Progenitor cell of endocrine pancreas (in vitro differentiated cells): ENCODE results near the gene CLSTN2. TPM values are rescaled to one million over a fixed set of nuclear protein-coding genes. Genes with fewer than 3 reads are reported as not detected.

Experiments
- DNase-seq: peaks from one replicate; pipeline ENCODE4 v3.0.0; 2021; ENCODE audit warnings: low spot score; ENCODE audit not compliant: unreplicated experiment
- H3K27ac Mint-ChIP-seq: 2 replicates; pipeline ENCODE4 v1.8.0; 2021; ENCODE audit warnings: mild to moderate bottlenecking, moderate library complexity, mixed read lengths
- H3K27me3 Mint-ChIP-seq: 2 replicates; pipeline ENCODE4 v1.8.0; 2021; ENCODE audit warnings: mixed read lengths
- H3K36me3 Mint-ChIP-seq: 2 replicates; pipeline ENCODE4 v1.8.0; 2022; ENCODE audit warnings: mixed read lengths; ENCODE audit not compliant: insufficient read depth
- H3K4me1 Mint-ChIP-seq: 2 replicates; pipeline ENCODE4 v1.8.0; 2021; ENCODE audit warnings: low read depth, mixed read lengths
- H3K4me3 Mint-ChIP-seq: 2 replicates; pipeline ENCODE4 v1.8.0; 2021; ENCODE audit warnings: low read depth, mild to moderate bottlenecking, moderate library complexity, mixed read lengths
- H3K9me3 Mint-ChIP-seq: 2 replicates; pipeline ENCODE4 v1.8.0; 2021; ENCODE audit warnings: low read depth, mixed read lengths
- CTCF ChIP-seq: fragments of 200-600 bp; sonication (generic); IDR thresholded peaks from one replicate; pipeline ENCODE4 v1.5.0; 2021; ENCODE audit warnings: antibody characterized with exemption, mild to moderate bottlenecking; ENCODE audit not compliant: unreplicated experiment
- total RNA-seq: library from RNA; stranded (reverse); gene quantifications from 2 replicates; pipeline ENCODE4 v1.2.1, GENCODE V29; 2021

Gene CLSTN2
- total RNA-seq, 1 donor from 2014 or later: 2.8 TPM

- TF ChIP-seq CTCF: no peak
- Mint-ChIP-seq H3K27ac (no peak overlapping the region), H3K36me3 (no peaks in the 10 kb centered on the region), H3K27me3 (peaks cover 11% of the 10 kb centered on the region), H3K4me3 (no peak overlapping the region), H3K4me1 (no peaks in the 10 kb centered on the region), H3K9me3 (no peaks in the 10 kb centered on the region)
- DNase-seq: no peak
These were observed 508.1 kb downstream of the CLSTN2 start for GRCh38 chr3:140443073-140443472.

- Mint-ChIP-seq H3K9me3 (no peaks in the 10 kb centered on the region), H3K36me3 (no peaks in the 10 kb centered on the region), H3K27me3 (peaks cover 7% of the 10 kb centered on the region), H3K4me3 (no peak overlapping the region), H3K4me1 (no peaks in the 10 kb centered on the region), H3K27ac (no peak overlapping the region)
- TF ChIP-seq CTCF: no peak
- DNase-seq: no peak
These were observed 508.8 kb downstream of the CLSTN2 start for GRCh38 chr3:140443806-140444205.

- H3K27me3 Mint-ChIP-seq: peaks cover 7% of the 10 kb centered on the region
- no peak for DNase-seq
- H3K27ac Mint-ChIP-seq: no peak overlapping the region
- H3K4me1 Mint-ChIP-seq: peaks cover 8% of the 10 kb centered on the region
- H3K36me3 Mint-ChIP-seq: no peaks in the 10 kb centered on the region
- no peak for TF ChIP-seq CTCF
- H3K4me3 Mint-ChIP-seq: no peak overlapping the region
- H3K9me3 Mint-ChIP-seq: no peaks in the 10 kb centered on the region
These were observed 511.7 kb downstream of the CLSTN2 start for GRCh38 chr3:140446734-140447133.

- H3K4me1 Mint-ChIP-seq: peaks cover 8% of the 10 kb centered on the region
- H3K27ac Mint-ChIP-seq: no peak overlapping the region
- H3K27me3 Mint-ChIP-seq: peaks cover 8% of the 10 kb centered on the region
- H3K36me3 Mint-ChIP-seq: no peaks in the 10 kb centered on the region
- DNase-seq: no peak
- H3K4me3 Mint-ChIP-seq: no peak overlapping the region
- no peak for TF ChIP-seq CTCF
- H3K9me3 Mint-ChIP-seq: no peaks in the 10 kb centered on the region
These were observed 512.2 kb downstream of the CLSTN2 start for GRCh38 chr3:140447136-140447535.

GRCh38 chr3:140448001-140448400 lies 513.0 kb downstream of the CLSTN2 start:
- H3K4me3 Mint-ChIP-seq: no peak overlapping the region
- no peak for DNase-seq
- no peak for TF ChIP-seq CTCF
- no peaks in the 10 kb centered on the region for H3K9me3 Mint-ChIP-seq
- H3K4me1 Mint-ChIP-seq: peaks cover 8% of the 10 kb centered on the region
- H3K27ac Mint-ChIP-seq: no peak overlapping the region
- H3K27me3 Mint-ChIP-seq: peaks cover 11% of the 10 kb centered on the region
- H3K36me3 Mint-ChIP-seq: no peaks in the 10 kb centered on the region
